Stimulated activated CD4-positive, alpha-beta T cell treated with anti-CD3 and anti-CD28 coated beads, Interleukin-2, amount 100 ng/mL, for 48 hours (primary cell): Measurements from ENCODE around the gene TMEM33.

Experiments
- DNase-seq, 2 donors: peaks; one replicate each; pipeline ENCODE4 v3.0.0-alpha.2; 2020

The TMEM33 gene

DNA sequence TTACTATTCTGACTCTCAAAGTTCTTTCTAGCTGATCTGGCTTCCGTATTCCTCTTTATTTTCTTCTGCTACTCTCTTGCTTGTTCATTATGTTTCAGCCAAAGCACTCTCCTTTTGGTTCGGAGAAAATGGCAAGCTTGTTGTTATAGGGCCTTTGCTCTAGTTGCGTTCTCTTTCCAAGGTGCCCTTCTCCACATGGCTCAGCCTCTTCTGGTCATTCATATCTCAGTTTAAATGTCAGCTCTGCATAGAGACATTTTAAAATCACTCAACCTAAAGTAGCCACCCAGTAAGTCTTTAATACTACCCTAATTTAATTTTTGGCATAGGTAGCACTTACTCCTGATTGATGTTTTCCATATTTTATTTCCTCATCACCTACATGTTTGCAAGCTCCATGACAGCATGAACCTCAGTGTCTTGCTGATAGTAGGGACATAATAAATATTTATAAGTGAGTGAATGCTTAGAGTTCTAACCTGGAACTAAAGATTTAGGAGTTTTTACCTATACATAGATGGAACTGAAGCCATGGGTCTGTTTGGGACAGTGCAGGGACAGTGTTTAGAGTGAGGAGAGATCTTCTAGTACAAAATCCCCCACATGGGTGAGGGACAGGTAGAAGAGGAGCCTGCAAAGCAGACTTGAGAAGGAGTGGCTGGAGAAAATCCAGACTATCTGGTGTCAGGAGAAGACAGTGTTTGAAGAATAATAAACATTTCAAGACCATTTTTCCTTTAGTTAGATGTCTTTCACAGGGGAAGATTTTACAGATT is 73.0 kb downstream of the TMEM33 start:
- DNase-seq, result no peak
